Urinary bladder (tissue), 4 donors: ENCODE data around the gene CADM2. TPM values are rescaled to one million over a fixed set of nuclear protein-coding genes. Genes with fewer than 3 reads are reported as not detected.
"Not testable (repeated sequence)": the region's sequence is repeated elsewhere in the genome, so short reads cannot be mapped to it uniquely, and the experiment has no call there.

Source experiments
- DNase-seq: peaks from one replicate; pipeline ENCODE4 v3.0.0-alpha.2; 2015; ENCODE audit errors: extremely low spot score
- H3K27ac ChIP-seq: one replicate; pipeline ENCODE4 v1.5.1; 2013; ENCODE audit warnings: low read depth, mild to moderate bottlenecking, moderate library complexity
- H3K36me3 ChIP-seq: one replicate; pipeline ENCODE4 v1.6.1; 2013; ENCODE audit warnings: mild to moderate bottlenecking, moderate library complexity; ENCODE audit not compliant: insufficient read depth
- H3K4me1 ChIP-seq: one replicate; pipeline ENCODE4 v1.6.1; 2013; ENCODE audit warnings: mild to moderate bottlenecking, moderate library complexity; ENCODE audit not compliant: insufficient read depth
- H3K4me3 ChIP-seq: one replicate; pipeline ENCODE4 v1.5.1; 2013; ENCODE audit warnings: low read depth, low read length
- WGBS: extraction: QIAGEN DNeasy Blood & Tissue Kit; methylation state at CpG from one replicate; pipeline ENCODE4 v1.1.7; 2013; 5-methylcytosine and 5-hydroxymethylcytosine counted together
- polyA plus RNA-seq: library from polyadenylated mRNA; stranded (reverse); fragments of 200-250 nt; gene quantifications from one replicate; pipeline ENCODE4 v1.2.3, GENCODE V29; 2013
- total RNA-seq: library from RNA; depleted of rRNA; stranded (reverse); fragments of >200 nt; gene quantifications from one replicate; pipeline ENCODE4 v1.2.3, GENCODE V29; 2014
- donor health status: healthy with polysubstance abuse.
- donor health status: healthy.

CADM2 gene
- total RNA-seq (2.7 TPM), polyA plus RNA-seq (4.6 TPM)

- Histone ChIP-seq H3K27ac (no peak within 1 kb of the TSS), H3K36me3 (no peaks in the 10 kb centered on the region), H3K4me3 (peak within 1 kb of the TSS; percentile 46), H3K4me1 (no peaks in the 10 kb centered on the region)
- DNase-seq = peak; percentile 75
- under 1% methylated on average over 70 of the region's 70 CpGs for WGBS
These were observed at the start of gene CADM2 for GRCh38 chr3:84958495-84959469. CADM2 (plus strand) TSS chr3:84958989.

- not testable (repeated sequence) for H3K36me3 ChIP-seq, H3K27ac ChIP-seq, DNase-seq, H3K4me1 ChIP-seq, H3K4me3 ChIP-seq
- WGBS = 95% methylated on average over 33 of the region's 33 CpGs
These were observed 40.2 kb upstream of the CADM2 start for GRCh38 chr3:84918592-84918991.

GRCh38 chr3:84922682-84923081, 36.1 kb upstream of the CADM2 start:
- no peak for DNase-seq
- H3K36me3 ChIP-seq = no peaks in the 10 kb centered on the region
- H3K4me3 ChIP-seq = no peak overlapping the region
- no peaks in the 10 kb centered on the region for H3K4me1 ChIP-seq
- no peak overlapping the region for H3K27ac ChIP-seq
- WGBS = 77% methylated on average over 3 of the region's 3 CpGs

- DNase-seq = no peak
- Histone ChIP-seq H3K27ac (no peak overlapping the region), H3K36me3 (no peaks in the 10 kb centered on the region), H3K4me3 (no peak overlapping the region), H3K4me1 (no peaks in the 10 kb centered on the region)
- WGBS = 40% methylated on average over 1 of the region's 1 CpG
These were observed 33.2 kb upstream of the CADM2 start for GRCh38 chr3:84925571-84925970.

- WGBS = 58% methylated on average over 4 of the region's 4 CpGs
- Histone ChIP-seq H3K4me3 (no peak overlapping the region), H3K27ac (no peak overlapping the region), H3K4me1 (no peaks in the 10 kb centered on the region), H3K36me3 (no peaks in the 10 kb centered on the region)
- no peak for DNase-seq
These were observed 15.4 kb upstream of the CADM2 start for GRCh38 chr3:84943379-84943778.

- Histone ChIP-seq H3K4me3 (no peak overlapping the region), H3K27ac (no peak overlapping the region), H3K36me3 (no peaks in the 10 kb centered on the region), H3K4me1 (no peaks in the 10 kb centered on the region)
- no peak for DNase-seq
- 3% methylated on average over 1 of the region's 1 CpG for WGBS
These were observed 12.5 kb upstream of the CADM2 start for GRCh38 chr3:84946240-84946639.

- no peak for DNase-seq
- 2% methylated on average over 40 of the region's 40 CpGs for WGBS
- H3K4me1 ChIP-seq = no peaks in the 10 kb centered on the region
- no peak overlapping the region for H3K27ac ChIP-seq
- H3K4me3 ChIP-seq = peak overlapping the region; percentile 46
- no peaks in the 10 kb centered on the region for H3K36me3 ChIP-seq
These were observed 882 bp downstream of the CADM2 start for GRCh38 chr3:84959470-84960271.

GRCh38 chr3:84960581-84960980, 1.8 kb downstream of the CADM2 start:
- whole genome bisulfite sequencing = 7% methylated on average over 12 of the region's 12 CpGs
- Histone ChIP-seq H3K27ac (no peak overlapping the region), H3K4me1 (no peaks in the 10 kb centered on the region), H3K4me3 (no peak overlapping the region), H3K36me3 (no peaks in the 10 kb centered on the region)
- no peak for DNase-seq

- no peaks in the 10 kb centered on the region for H3K36me3 ChIP-seq
- no peaks in the 10 kb centered on the region for H3K4me1 ChIP-seq
- no peak overlapping the region for H3K4me3 ChIP-seq
- WGBS = 18% methylated on average over 7 of the region's 7 CpGs
- no peak for DNase-seq
- H3K27ac ChIP-seq = no peak overlapping the region
These were observed 2.2 kb downstream of the CADM2 start for GRCh38 chr3:84961011-84961410.

GRCh38 chr3:84961521-84962255, 2.9 kb downstream of the CADM2 start:
- no peak for DNase-seq
- H3K36me3 ChIP-seq = no peaks in the 10 kb centered on the region
- 23% methylated on average over 23 of the region's 23 CpGs for WGBS
- no peak overlapping the region for H3K4me3 ChIP-seq
- no peaks in the 10 kb centered on the region for H3K4me1 ChIP-seq
- no peak overlapping the region for H3K27ac ChIP-seq

GRCh38 chr3:84962415-84962814, 3.6 kb downstream of the CADM2 start:
- no peak overlapping the region for H3K4me3 ChIP-seq
- H3K27ac ChIP-seq = no peak overlapping the region
- no peaks in the 10 kb centered on the region for H3K4me1 ChIP-seq
- no peaks in the 10 kb centered on the region for H3K36me3 ChIP-seq
- no peak for DNase-seq
- 88% methylated on average over 5 of the region's 5 CpGs for WGBS

GRCh38 chr3:84963137-84963536, 4.3 kb downstream of the CADM2 start:
- no peaks in the 10 kb centered on the region for H3K4me1 ChIP-seq
- no peak overlapping the region for H3K27ac ChIP-seq
- WGBS = 89% methylated on average over 2 of the region's 2 CpGs
- DNase-seq = no peak
- no peak overlapping the region for H3K4me3 ChIP-seq
- no peaks in the 10 kb centered on the region for H3K36me3 ChIP-seq

- H3K27ac ChIP-seq = no peak overlapping the region
- H3K4me1 ChIP-seq = no peaks in the 10 kb centered on the region
- WGBS = 31% methylated on average over 1 of the region's 1 CpG
- H3K36me3 ChIP-seq = no peaks in the 10 kb centered on the region
- no peak for DNase-seq
- H3K4me3 ChIP-seq = no peak overlapping the region
These were observed 6.4 kb downstream of the CADM2 start for GRCh38 chr3:84965141-84965540.
